HCT116 (cell line): Measurements from ENCODE around the gene CADPS.

Experiments used
- CBX3 ChIP-seq: IDR thresholded peaks from 2 replicates; pipeline ENCODE4 v1.6.1; 2012; ENCODE audit warnings: low read depth
- CEBPB ChIP-seq: IDR thresholded peaks from 2 replicates; pipeline ENCODE4 v1.6.1; 2012; ENCODE audit warnings: low read depth
- CTCF ChIP-seq, 3 experiments: fragments of 200-600 bp in 1 of 3; sonication (generic) in 1 of 3; IDR thresholded peaks in 2 of 3; conservative IDR thresholded peaks in 1 of 3; 2 replicates each; pipeline ENCODE4 v1.5.1; 2012 to 2017; ENCODE audit warnings: low read depth in 2 of 3, low read length in 2 of 3, antibody characterized with exemption in 1 of 3, borderline replicate concordance in 1 of 3, control low read depth in 1 of 3, mild to moderate bottlenecking in 1 of 3, mixed read lengths in 1 of 3, mixed run types in 1 of 3, moderate library complexity in 1 of 3; ENCODE audit not compliant: insufficient read depth in 1 of 3
- EZH2 ChIP-seq: fragments of 200-600 bp; sonication (generic); IDR thresholded peaks from 2 replicates; pipeline ENCODE4 v1.6.1; 2017; ENCODE audit warnings: antibody characterized with exemption, mixed run types
- EZH2phosphoT487 ChIP-seq: fragments of 200-600 bp; IDR thresholded peaks from 2 replicates; pipeline ENCODE4 v1.6.1; 2018; ENCODE audit warnings: antibody characterized with exemption, borderline replicate concordance
- FOSL1 ChIP-seq: IDR thresholded peaks from 2 replicates; pipeline ENCODE4 v1.6.1; 2012; ENCODE audit warnings: low read depth
- MAX ChIP-seq: IDR thresholded peaks from 2 replicates; pipeline ENCODE4 v1.6.1; 2012
- POLR2A ChIP-seq: IDR thresholded peaks from 2 replicates; pipeline ENCODE4 v1.7.0; 2011; ENCODE audit warnings: borderline replicate concordance; ENCODE audit not compliant: insufficient read depth, insufficient read length; ENCODE audit errors: extremely low read depth
- POLR2AphosphoS5 ChIP-seq: IDR thresholded peaks from 2 replicates; pipeline ENCODE4 v1.6.1; 2011; ENCODE audit warnings: mild to moderate bottlenecking, low read depth, low read length, moderate library complexity
- RAD21 ChIP-seq: IDR thresholded peaks from 2 replicates; pipeline ENCODE4 v1.6.1; 2012; ENCODE audit warnings: low read depth, mild to moderate bottlenecking
- REST ChIP-seq: IDR thresholded peaks from 2 replicates; pipeline ENCODE4 v1.6.1; 2012; ENCODE audit warnings: low read depth
- ZNF274 ChIP-seq: fragments of 200-500 bp; sonication (Bioruptor generic); IDR thresholded peaks from 2 replicates; pipeline ENCODE4 v1.6.1; 2014; ENCODE audit warnings: mild to moderate bottlenecking, low read depth, low read length, inconsistent platforms
- TF ChIP-seq, protein P1 (sequence below): IDR thresholded peaks from 2 replicates; pipeline ENCODE4 v1.6.1; 2012

DNA sequence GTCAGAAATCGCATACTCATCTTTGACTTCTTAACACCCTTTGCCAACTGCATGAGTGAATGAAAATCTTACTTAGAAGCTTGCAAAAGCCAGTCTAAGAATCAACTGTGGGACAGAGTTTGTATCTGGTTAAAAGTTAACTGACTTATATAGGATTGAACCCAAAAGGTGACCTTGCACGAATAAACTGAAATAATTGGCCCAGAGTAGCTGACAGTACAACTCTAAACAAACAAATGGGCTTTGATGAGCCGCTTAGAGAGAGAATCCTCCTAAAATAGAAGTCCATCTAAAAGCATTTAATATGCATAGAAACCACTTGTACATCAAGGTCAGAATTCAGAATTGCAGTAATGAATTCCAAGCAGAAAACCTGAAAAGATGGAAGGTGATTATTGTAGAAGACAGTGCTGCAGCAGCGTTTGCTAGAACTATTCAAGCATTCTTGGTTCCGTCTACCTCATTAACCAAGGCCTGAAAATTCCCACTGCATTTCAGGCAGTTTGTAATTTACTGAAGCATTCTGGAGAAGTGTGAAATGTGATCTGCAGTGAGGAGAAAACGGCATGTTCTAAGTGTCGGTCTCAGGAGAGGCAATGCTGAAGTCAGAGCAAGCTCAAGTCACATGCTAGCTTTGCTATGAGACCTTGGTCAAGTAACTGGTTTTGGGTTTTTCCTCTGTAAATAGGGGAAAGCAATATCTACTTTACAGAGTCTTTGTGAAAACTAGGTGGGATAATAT is 103.7 kb downstream of the CADPS start:
- TF ChIP-seq FOSL1 (no peak), REST (no peak), POLR2AphosphoS5 (no peak), CTCF (IDR thresholded peaks at IDR 0.05 in 2 of 3, conservative IDR thresholded peaks at IDR 0.05 in 1 of 3; ENCODE audit: borderline replicate concordance in 1 of 3, insufficient read depth in 1 of 3, low read depth in 2 of 3, low read length in 2 of 3) (no peak), MAX (no peak), EZH2phosphoT487 (no peak), POLR2A (no peak), EZH2 (no peak), RAD21 (no peak), CBX3 (no peak), ZNF274 (no peak), CEBPB (no peak)
- TF ChIP-seq, protein P1, sequence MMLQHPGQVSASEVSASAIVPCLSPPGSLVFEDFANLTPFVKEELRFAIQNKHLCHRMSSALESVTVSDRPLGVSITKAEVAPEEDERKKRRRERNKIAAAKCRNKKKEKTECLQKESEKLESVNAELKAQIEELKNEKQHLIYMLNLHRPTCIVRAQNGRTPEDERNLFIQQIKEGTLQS: no peak
